GM19043 (cell line): Measurements from ENCODE around the gene CDKN1C.

Source experiments
- ATAC-seq: cut with Tn5 transposase; IDR thresholded peaks from one replicate; pipeline ENCODE4 v1.9.1; 2021; ENCODE audit warnings: low read depth; ENCODE audit not compliant: unreplicated experiment

The CDKN1C gene

DNA sequence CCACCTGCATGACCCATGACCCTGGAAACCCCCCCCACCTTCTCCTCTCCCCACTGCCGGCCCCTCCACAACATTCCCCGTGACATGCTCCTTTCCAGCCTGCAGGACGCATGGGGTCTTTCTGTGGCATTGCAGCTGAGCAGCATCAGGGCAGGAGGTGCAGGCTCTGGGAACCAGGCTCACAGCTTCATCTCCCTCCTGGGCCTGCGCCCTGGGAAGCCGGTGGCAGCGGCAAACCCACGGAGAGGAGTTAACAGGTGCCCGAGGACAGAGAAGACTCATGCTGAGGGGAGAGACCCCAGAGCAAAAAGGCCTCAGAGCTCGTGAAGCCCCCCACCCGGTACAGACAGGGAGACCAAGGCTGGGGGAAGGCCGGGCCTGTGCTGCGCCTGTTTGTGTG, 32.2 kb downstream of the CDKN1C start:
- no peak for ATAC-seq

DNA sequence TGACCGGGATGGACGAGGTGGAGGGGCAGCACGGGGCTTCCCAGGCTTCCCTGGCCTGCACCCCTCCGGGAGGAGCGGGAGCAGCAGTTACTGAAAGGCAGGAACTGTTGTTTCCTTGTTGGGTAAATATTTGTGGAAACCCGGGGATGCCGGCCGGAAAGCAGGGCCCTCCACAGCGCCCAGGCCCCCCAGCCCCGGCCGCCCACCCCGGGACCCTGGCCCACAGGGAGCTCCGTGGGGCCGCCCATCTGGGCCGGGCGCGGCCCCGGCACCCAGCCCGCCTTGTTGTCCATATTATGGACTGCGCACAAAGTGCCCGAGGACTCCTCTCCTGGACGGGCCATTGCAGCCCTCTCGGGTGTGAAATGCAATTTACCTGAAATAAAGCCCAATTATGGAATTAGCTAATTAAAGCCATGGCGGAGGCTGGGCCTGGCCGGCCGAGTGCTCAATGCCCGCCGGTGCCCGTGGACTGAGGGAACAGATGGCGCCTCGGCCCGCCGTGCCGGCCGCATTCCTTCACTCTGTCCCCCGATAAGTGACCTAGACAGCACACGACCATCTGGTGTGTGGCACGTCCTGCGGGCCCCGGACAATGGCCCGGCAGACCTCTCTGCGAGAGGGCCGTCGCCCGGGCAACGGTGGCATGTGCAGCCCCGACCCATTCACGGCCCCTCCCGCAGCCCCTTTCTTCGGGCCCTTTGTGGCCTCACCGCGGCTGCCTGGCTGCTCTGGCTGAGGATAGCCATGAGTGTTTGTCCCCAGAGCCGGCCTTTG, 35.4 kb downstream of the CDKN1C start:
- no peak for ATAC-seq

DNA sequence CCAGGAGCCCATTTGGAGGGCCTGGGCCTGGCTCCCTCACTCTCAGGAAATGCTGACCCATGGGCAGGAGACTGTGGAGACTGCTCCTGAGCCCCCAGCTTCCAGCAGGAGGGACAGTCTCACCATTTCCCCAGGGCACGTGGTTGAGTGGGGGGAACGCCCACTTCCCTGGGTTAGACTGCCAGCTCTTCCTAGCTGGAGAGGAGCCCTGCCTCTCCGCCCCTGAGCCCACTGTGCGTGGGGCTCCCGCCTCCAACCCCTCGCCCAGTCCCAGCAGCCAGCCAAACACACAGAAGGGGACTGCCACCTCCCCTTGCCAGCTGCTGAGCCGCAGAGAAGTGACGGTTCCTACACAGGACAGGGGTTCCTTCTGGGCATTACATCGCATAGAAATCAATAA, 37.1 kb downstream of the CDKN1C start:
- ATAC-seq = no peak

DNA sequence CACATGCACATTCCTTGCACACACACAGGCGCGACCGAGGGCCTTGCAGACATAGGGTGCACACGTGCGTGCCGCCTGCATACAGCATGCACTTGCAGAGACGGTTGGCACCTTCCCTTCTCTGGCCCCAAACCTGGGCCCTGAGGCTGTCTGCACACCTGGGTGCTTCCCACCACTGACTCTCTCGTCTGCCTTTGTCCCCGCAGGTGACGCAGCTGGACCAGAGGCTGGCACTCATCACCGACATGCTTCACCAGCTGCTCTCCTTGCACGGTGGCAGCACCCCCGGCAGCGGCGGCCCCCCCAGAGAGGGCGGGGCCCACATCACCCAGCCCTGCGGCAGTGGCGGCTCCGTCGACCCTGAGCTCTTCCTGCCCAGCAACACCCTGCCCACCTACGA, 38.0 kb downstream of the CDKN1C start:
- no peak for ATAC-seq

DNA sequence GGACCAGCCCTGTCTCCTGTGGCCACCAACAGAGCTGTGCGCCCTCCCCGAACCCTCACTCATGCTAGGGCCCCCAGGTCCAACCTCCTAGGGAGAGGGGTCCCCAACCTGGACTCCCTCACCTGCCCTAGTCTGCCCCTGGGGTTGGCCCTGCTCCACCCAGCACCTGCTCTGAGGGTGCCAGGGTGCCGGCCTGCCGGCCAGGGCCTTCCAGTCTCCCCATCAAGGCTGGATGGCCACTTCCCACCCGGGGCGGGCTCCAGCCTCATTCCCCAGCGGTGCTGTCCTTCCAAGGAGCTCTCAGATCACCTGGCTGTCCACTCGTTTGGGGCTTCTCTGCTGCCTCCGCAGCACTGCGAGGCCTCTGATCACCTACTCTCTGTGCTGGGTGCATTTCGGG, 39.1 kb downstream of the CDKN1C start:
- ATAC-seq = no peak

DNA sequence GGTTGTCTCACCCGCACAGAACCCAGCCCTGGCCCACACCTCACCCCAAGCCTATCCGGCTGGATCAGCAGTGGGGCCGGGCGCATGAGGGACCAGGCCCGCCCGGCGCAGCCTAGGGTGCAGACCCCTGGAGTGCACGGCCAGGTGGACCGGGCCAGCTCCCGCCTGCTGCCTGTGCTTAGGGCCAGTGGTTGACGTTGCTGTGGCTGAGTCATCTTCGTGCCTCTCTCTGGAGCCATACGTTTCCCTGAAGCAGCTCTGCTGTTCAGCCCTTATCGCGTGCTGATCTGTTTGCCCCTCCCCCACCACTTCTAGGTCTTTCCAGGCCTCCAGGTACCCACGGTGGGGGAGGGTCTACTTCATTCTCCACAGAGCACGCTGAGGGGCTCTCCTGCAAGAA, 39.5 kb downstream of the CDKN1C start:
- ATAC-seq = no peak

DNA sequence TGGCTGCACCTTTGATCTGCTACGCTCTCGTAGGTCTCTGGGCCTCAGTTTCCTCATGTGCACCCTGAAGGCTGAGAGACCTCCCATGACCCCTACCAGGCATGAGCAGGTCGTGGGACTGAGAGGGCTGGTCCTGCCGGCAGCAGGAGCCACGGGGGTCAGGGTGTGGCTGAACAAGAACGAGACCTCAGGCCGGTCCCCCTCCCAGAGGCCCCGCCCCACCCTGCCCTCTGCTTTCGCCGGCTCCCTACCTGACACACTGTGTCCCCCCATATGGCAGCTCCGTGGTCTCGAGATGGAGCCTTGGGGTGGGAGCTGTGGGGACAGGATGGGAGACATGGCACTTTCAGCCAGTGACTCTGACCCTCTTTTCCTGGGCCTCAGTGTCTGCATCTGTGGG, 40.6 kb downstream of the CDKN1C start:
- no peak for ATAC-seq

DNA sequence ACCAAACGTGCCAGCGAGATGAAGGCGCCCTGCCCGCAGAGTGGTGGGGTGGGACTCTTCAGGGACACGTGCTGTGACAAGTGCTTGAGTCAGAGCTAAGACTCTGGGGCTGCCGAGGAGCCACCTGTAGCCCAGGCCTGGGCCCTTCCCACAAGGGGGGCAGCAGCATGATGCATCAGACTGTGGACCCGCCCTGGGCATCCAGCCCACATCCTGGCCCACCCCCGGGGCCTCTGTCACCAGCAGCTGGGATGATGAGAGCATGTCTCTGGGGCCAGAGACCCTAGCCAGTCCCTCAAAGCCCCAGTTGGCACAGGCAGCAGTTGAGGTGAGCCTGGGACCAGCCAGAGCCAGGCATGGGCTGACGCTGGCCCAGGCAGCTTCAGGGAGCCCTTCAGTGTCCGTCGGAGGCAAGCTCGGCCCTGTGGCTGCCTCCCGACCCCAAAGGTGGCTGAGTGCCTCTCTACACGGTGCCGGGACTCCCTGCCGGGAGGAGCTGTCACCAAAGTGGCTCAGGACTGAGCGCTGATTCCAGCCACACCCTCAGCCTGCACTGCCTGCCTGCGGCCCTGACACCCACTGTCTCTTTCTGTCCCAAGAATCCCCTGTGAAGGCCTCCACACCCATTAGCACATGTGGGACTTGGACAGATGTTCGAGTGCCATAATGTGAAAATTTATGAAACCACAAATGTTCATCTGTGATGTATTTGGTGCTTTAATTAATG, 41.3 kb downstream of the CDKN1C start:
- no peak for ATAC-seq

DNA sequence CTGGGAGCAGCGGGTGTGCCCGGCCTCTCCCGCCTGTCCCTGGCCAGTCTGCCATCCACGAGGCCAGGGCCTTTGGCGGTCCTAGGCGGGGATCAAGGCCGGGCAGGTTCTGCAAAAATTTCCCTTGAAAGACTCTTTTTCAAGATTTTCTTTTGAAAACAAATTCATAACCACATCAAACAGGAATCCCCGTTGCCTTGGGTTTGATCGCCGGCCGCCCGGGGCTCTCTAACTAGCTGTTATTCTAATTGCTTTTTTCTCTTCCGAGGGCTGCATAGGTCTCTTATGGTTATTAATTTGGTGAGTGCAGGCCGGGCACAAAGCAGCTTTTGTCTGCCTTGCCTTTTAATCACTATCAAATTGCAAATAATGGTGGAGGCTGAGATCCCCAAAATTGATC, 42.0 kb downstream of the CDKN1C start:
- no peak for ATAC-seq

DNA sequence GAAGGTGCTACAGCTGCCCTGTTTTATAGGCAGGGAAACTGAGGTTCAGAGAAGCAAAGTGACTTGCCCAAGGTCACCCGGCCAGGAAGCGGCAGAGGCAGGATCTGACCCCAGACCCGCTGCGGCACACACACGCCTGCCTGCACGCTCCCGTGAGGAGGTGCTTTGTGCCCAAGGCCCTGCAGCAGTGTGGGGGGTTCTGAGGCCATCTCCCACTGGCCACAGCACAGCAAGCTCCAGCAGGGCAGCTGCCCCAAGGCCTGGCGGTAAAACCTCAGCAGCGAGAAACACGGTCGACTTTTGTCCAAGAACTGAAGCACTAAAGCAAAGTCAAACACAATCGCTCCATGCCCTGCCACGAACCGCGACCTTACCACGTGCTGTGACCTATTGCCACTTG, 42.7 kb downstream of the CDKN1C start:
- no peak for ATAC-seq

DNA sequence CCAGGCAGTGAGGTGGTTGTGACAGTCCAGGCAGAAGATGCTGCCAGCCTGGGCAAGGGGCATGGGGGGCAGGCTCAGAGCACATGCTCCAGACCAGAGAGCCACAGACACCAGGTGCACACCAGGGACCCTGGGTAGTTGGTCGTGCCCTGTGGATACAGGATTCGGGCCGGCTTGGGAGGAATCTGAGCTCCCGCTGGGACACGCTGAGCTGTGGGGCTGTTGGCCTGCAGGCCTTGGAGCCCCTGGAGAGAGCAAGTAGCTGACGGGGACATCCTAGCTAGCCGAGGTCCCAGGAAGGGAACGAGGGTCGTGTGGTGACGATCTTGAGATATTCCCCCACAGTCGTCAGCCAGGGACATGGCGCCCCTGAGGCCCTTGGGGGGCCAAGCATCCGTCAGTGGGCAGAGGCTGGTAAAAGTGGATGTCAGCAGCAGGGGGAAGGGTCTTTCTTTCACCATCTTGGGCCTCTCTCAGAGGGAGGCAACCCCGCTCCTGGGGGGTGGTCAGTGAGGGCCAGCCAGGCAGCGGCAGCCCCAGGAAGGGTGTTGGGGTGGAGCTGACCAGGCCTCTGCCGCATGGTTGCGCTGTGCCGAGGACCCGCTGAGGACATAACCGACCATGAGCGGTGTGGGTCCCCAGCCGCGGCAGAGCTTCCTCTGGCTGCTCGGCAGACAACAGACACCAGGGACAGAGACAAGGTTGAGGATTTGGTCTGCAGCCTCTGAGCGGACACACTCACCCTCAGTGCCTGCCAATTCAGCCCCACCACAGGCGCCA, 44.0 kb downstream of the CDKN1C start:
- no peak for ATAC-seq

DNA sequence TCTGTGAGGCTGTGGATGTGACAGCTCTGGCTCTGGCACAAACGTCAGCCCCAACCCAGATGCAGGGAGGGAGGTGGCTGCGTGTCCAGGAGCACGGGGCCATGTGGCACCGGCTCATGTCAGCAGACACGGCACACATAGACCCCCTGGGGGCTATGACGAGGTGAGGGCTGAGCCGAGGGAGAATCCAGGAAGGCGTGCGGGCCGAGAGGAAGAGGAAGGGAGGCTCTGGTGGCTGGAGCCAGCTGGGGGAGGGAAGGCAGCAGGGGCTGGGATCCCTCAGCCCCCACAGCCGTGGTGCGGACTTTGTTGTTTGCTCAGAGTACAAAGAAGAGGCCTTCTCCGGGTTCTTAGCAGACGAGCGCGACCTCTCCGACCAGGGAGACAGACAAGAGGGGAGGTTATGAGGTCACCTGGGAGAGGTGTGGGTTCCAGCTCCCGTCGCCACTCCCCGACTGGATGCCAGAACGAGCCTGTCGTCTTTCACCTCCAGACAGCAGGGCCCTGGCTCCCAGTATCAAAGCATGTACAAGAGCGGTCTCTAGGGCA, 46.1 kb downstream of the CDKN1C start:
- no peak for ATAC-seq

DNA sequence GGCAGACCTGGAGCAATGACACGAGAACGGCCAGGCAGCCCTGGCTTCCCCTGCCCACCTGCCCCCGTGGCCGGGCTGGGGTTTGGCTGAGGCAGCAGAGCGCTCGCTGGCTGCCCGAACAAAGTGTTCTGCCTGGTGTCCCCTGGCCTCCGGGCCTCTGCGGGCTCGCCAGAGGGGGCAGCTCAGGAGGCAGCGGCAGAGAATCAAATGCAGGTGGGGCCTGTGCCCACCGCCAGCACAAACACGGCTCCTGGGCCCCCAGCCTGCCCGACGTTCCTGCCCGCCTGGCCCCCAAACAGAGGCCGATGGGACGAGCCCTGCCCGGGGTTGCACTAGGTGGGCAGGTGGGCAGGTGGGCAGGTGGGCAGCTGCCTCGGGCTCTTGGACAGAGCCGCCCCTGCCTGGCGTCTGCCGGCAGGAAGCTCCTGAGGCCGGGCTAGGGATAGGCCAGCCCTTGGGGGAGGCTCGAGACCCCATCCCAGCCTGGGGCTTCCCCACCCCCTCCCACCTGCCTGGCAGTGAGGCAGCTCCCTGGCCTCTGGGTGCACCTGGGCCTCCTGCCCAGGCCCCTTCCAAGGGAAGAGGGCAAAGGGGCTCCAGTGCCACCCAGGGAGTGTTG, 46.8 kb downstream of the CDKN1C start:
- ATAC-seq = no peak

DNA sequence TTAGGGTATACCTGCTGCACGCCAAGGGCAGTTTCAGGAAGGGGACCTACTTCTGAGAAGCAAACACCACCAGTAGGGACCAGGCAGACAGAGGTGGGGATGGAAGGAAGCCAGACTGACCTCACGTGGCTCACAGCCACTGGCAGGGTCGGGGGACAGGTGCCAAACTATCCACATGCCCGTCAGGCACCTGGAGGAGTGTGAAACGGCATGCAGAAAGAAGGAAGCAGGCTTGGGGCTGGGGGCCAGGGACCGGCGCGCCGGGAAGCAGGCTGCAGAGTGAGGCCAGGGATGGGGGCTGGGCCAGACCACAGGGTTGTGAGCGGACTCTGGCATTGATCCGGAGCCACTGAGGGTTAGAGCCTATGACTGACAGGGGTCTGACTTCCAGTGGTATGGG, 47.5 kb downstream of the CDKN1C start:
- ATAC-seq = no peak

DNA sequence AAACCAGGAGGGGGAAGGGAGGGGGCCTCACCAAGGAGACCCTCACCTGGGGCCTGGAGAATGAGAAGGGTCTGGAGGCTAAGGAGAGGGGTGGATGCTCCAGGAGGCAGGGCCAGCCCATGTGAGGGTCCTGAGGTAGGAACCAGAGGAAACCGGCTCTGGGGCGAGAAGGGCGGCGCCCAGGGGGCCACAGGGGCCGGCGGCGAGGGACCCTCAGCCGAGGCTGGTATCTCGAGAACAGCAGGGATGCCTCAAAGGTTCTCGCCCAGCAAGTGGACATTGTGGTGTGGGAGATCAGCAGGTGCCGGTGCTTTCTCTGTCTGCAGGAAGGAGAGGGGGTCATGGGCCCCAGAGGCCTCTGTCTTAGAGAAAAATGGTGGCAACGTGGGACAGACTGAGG, 47.9 kb downstream of the CDKN1C start:
- no peak for ATAC-seq

DNA sequence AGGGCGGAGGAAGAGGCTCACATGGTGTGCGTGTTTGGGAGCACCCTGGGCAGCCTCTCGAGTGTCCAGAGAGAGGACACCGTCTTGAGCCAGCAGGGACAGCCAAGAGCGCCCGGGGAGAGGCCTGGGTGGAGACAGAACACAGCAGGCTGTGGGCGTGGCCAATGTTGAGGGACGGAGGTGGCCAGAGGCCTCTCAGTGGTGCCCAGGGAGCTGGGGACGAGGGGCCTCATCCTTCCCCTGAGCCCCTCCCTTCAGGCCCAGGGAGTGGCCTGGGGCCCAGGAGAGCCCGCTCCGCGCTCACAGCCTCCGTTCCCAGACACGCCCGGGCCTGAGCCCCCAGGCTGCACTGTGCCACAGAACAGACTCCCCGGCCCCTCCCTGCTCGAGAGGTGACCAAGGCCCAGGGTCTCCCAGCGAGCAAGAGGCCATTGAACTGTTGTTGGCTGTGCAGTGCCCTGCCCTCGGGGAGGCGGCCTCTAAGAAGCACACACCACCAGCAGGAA, 48.4 kb downstream of the CDKN1C start:
- no peak for ATAC-seq

DNA sequence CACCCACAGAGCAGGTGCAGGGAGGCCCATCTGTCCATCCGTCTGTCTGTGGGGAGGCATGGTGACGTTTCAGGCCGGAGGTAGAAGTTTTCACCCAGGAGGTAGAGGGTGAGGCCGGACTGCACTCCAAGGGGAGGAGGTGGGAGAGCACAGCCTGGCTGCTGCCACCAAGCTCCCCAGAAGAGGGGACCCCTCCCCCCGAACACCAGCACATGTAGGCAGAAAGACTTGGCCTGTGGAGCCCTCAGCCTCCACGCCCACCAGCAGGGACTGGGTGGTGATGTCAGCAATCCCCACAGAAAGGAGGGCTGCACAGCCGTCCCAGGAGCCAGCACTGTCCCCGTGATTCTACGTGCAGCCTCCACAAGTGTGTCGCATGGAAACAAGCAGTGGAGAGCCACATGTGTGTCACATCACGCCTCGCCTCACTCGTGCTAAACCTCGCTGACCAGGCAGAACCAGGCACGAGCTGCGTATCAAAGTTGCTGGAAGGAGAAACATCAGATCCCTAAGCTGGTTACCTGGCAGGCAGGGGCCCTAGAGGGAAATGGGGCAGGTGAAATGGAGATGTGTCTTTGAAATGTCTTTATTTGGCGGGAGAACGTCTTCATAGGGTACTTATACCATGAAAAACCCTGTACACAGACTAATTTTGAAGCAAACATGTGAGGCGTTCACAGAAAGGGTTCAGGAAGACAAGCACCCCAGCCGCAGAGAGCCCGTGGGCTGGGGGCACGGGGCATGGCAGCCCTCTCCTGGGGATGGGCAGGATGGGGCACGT, 49.1 kb downstream of the CDKN1C start:
- no peak for ATAC-seq

DNA sequence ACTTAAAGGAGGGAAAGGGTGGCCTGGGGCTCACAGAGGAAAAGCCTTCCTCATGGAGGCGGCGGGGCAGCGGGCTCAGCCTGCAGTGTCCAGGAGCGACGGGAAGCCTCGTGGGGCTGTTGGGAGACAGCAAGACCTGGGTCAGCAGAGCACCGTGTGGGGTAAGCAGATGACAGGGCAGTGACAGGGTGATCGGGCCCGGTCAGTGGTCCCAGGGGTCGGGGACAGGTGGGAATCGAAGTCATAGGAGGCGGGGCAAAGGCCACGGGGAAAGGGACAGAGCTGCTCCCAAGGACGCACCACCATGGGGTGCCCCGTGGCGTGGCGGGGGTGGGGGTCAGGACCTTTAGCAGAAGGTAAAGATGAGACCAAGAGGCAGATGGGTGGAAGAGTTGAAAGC, 49.8 kb downstream of the CDKN1C start:
- no peak for ATAC-seq

DNA sequence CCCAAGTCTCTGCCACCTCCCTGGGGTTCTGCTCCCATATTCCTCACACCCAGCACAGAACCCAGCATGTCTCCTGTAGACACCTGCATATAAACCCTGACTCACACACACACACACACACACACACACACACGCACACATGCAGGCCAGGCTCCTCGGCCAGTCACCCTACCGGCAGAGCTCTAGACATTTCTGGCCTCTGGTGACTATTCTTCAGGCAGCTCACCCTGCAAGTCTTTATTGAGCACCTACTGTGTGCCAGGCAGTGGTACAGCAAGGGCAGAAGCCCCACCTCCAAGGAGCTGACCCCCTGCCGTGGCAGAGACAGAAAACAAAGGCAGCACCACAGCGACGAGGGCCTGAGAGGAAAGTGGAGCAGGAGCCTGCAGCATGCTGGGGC, 50.3 kb downstream of the CDKN1C start:
- ATAC-seq = no peak
